ENCODE measurements around the gene ACSL6. TPM values are rescaled to one million over a fixed set of nuclear protein-coding genes. Genes with fewer than 3 reads are reported as not detected.
A peak's percentile ranks its signal among the peaks of the same experiment; 100 is the strongest.

Gene ACSL6
- total and polyA plus RNA-seq, 4 donors = 0.10 to 6.7 (median 0.38) TPM

DNA sequence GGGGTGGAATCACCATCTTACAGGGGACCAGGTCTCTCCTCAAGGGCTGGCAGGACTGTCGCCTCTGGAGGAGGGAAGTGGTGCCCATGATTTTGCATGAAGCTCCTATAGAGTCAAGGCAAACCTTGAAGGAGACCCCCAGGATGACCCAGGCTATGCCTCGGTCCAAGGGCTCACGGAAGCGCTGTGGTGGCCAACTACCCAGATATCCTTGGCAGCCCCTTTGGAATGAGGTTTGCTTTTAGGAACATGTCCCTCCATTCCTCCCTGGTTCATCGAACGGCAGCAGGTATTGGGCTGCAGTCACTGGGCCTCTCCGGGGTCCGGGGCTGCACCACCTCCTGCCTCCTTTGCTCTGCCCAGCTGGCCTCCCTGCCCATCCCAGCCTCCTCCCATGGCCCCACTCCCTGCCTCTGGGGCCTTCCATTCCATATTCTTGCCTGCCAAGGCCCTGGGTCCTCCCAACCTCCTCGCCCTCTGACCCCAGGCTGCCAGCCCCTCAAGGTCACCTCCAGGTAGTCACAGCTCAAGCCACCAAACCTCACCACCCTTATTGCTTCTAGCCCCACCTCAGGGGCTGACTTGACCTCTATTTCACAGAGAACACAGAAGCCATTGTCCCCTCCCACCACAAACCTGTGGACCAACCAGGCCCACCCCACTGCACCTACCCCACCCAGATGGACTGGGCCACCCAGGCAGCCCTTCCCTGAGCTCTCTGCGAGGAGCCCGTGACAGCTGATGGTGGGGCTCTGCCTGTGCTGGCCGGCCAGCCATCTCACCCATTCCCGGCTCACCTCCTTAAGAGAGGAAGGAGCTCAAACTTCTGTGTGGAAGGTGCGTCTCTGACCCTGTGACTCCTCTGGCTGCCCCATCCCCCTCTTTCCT is 45.4 kb upstream of the ACSL6 start:
- no peak for ATAC-seq (ENCODE audit: insufficient read depth, low FRiP score)
- Histone ChIP-seq H3K27me3 (ENCODE audit: control insufficient read depth in 3 of 3, insufficient read depth in 3 of 3, low read length in 2 of 3) (no peaks in the 10 kb centered on the region), H3K36me3 (ENCODE audit: control insufficient read depth in 4 of 4, insufficient read depth in 4 of 4, low read length in 4 of 4) (no peaks in the 10 kb centered on the region), H3K4me1 (ENCODE audit: control insufficient read depth in 5 of 5, insufficient read depth in 5 of 5, low read length in 5 of 5) (no peaks in the 10 kb centered on the region), H3K4me3 (no peak overlapping the region), H3K27ac (ENCODE audit: low read depth in 1 of 2, low read length in 1 of 2) (no peak overlapping the region), H3K9me3 (ENCODE audit: control insufficient read depth in 4 of 4, insufficient read depth in 3 of 4, low read length in 3 of 4) (no peaks in the 10 kb centered on the region), H3K9ac (ENCODE audit: insufficient read depth in 1 of 2, low read length in 2 of 2) (no peak overlapping the region)
- TF ChIP-seq, protein P1, sequence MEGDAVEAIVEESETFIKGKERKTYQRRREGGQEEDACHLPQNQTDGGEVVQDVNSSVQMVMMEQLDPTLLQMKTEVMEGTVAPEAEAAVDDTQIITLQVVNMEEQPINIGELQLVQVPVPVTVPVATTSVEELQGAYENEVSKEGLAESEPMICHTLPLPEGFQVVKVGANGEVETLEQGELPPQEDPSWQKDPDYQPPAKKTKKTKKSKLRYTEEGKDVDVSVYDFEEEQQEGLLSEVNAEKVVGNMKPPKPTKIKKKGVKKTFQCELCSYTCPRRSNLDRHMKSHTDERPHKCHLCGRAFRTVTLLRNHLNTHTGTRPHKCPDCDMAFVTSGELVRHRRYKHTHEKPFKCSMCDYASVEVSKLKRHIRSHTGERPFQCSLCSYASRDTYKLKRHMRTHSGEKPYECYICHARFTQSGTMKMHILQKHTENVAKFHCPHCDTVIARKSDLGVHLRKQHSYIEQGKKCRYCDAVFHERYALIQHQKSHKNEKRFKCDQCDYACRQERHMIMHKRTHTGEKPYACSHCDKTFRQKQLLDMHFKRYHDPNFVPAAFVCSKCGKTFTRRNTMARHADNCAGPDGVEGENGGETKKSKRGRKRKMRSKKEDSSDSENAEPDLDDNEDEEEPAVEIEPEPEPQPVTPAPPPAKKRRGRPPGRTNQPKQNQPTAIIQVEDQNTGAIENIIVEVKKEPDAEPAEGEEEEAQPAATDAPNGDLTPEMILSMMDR (IDR thresholded peaks at IDR 0.05; ENCODE audit: control extremely low read depth, extremely low read depth) = no peak
- DNase-seq = no peak
- 83 to 89% methylated on average over 14 of the region's 14 CpGs for WGBS, 2 donors

DNA sequence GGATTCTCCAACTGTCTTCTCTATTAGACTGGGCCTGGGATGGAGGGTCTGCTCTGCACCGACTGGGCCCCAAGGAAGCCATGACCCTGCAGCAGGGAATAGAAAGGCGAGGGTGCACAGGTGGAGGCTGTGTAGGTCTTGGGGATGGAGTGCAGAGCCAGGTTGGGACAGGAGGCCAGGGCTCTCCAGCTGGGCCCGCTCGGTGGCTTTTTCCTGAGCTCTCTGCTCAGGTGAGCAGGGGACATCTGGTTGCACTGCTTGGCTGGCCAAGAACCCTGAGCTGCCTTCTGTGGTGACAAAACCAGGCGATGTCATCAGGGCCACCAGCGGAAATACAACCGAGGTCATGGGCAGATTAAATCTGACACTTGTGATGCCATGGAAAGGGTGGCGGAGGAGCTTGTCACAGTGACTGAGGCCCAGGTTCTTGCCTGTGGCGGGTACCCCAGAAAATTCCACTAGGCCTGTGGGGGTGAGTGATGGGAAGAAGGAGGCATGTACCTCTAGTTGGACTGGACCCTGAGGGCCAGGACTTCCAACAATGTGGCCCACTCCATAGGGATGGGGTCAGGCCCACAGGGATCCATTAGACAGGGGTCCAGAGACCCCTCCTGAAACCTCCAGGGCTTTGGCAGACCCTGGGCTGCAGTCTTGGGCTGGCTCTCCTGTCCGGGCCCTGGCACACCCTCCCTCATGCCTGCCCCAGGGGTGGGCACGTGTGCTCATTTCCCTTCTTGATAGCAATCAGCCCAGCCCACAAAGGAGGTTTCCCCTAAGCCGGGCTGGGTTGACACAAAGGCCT is 44.6 kb upstream of the ACSL6 start:
- Histone ChIP-seq H3K27ac (ENCODE audit: low read depth in 1 of 2, low read length in 1 of 2) (no peak overlapping the region), H3K36me3 (ENCODE audit: control insufficient read depth in 4 of 4, insufficient read depth in 4 of 4, low read length in 4 of 4) (no peaks in the 10 kb centered on the region), H3K9me3 (ENCODE audit: control insufficient read depth in 4 of 4, insufficient read depth in 3 of 4, low read length in 3 of 4) (no peaks in the 10 kb centered on the region), H3K4me3 (no peak overlapping the region), H3K9ac (ENCODE audit: insufficient read depth in 1 of 2, low read length in 2 of 2) (no peak overlapping the region), H3K4me1 (ENCODE audit: control insufficient read depth in 5 of 5, insufficient read depth in 5 of 5, low read length in 5 of 5) (no peaks in the 10 kb centered on the region), H3K27me3 (ENCODE audit: control insufficient read depth in 3 of 3, insufficient read depth in 3 of 3, low read length in 2 of 3) (no peaks in the 10 kb centered on the region)
- TF ChIP-seq, protein P1 (IDR thresholded peaks at IDR 0.05; ENCODE audit: control extremely low read depth, extremely low read depth) = no peak
- no peak for ATAC-seq (ENCODE audit: insufficient read depth, low FRiP score)
- WGBS, 2 donors = 72% methylated on average over 12 of the region's 12 CpGs
- DNase-seq = peak in 1 of 3 donors; percentile 10

DNA sequence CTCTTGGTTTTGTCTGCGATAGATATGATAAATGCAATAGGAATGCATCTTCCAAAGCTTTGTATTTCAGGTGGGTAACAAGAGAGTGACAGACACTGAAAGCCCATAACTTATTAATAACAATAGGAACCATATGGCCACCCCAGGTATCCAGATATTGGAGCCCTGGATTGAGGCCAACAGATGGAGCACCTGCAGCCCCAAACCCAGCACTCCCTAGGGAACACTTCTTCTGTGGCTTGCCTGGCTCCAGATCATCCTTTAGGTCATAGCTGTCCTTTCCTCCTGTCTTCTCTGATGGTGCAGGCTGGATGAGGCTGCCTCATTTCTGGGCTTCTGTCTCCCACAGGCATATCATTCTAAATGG is 44.0 kb upstream of the ACSL6 start:
- 98 to 100% methylated on average over 1 of the region's 1 CpG for WGBS, 2 donors
- Histone ChIP-seq H3K36me3 (ENCODE audit: control insufficient read depth in 4 of 4, insufficient read depth in 4 of 4, low read length in 4 of 4) (no peaks in the 10 kb centered on the region), H3K9me3 (ENCODE audit: control insufficient read depth in 4 of 4, insufficient read depth in 3 of 4, low read length in 3 of 4) (no peaks in the 10 kb centered on the region), H3K9ac (ENCODE audit: insufficient read depth in 1 of 2, low read length in 2 of 2) (no peak overlapping the region), H3K27ac (ENCODE audit: low read depth in 1 of 2, low read length in 1 of 2) (no peak overlapping the region), H3K4me3 (no peak overlapping the region), H3K27me3 (ENCODE audit: control insufficient read depth in 3 of 3, insufficient read depth in 3 of 3, low read length in 2 of 3) (no peaks in the 10 kb centered on the region), H3K4me1 (ENCODE audit: control insufficient read depth in 5 of 5, insufficient read depth in 5 of 5, low read length in 5 of 5) (no peaks in the 10 kb centered on the region)
- DNase-seq = no peak
- no peak for ATAC-seq (ENCODE audit: insufficient read depth, low FRiP score)
- TF ChIP-seq, protein P1 (IDR thresholded peaks at IDR 0.05; ENCODE audit: control extremely low read depth, extremely low read depth) = no peak

All from lung (tissue), 12 donors.